GM11168 (cell line): ENCODE results near the gene OSBPL10.

Source experiments
- in situ Hi-C: fragments of 300-500 bp; cut with MboI; formaldehyde crosslinking; loops from one replicate; pipeline ENCODE4 v1.12.0; 2022; ENCODE audit warnings: low sequenced_read_pairs; ENCODE audit not compliant: unreplicated experiment

Gene OSBPL10

DNA sequence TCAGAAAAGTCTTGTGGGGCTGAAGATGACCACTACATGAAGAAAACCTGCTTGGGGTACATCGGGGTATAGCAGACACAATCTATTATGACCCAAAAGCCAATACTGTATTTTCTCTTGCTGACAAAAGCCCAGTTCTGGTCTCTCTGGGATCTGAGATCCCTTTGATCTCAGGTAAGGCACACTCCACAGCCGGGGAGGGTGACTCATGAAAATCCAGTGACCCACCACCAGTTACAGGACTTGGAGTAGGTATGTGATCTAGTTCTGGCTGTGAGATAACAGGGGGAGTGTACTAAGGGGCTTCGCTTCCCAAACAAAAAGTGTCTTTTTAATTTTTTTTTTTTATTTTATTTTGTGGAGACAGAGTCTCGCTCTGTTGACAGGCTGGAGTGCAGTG is 255.1 kb downstream of the OSBPL10 start:
- in situ Hi-C loops: no loop called here

DNA sequence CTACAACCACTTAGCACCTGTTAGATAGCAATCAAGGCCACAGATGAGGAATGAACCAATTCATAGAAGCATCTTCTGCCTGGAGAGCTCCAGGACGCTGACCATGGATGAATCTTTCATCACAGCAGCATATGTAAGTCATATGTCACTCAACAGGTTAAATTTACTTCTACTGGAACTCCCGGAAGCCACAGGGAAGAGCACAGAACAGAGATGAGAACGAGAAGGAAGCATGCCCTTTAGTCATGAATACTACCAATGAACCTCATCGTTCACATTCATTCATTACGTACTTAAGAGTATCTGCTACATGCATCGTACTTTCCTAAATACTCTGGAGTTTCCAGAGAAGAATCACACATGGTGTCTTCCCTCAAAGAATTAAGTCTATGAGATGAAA is 255.5 kb downstream of the OSBPL10 start:
- in situ Hi-C loops: no loop called here

DNA sequence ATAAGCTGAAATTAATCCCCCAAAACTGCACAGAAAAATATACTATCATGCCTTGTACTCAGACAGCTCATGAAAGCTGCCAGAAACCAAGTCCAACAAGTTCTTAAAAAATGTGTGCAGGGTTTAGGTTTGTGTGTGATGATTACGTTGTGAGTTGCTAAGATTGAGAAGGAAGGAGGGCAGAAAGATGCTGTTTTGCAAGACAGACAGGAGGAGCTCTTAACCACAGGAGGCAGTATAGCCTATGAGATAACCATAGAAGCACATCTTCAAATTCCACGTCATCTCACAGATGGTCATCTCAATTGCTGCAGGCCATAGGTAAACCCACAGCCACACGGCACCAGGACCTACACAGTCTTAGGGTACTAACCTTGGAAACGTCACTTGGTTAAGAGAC is 256.4 kb downstream of the OSBPL10 start:
- in situ Hi-C loops: no loop called here

DNA sequence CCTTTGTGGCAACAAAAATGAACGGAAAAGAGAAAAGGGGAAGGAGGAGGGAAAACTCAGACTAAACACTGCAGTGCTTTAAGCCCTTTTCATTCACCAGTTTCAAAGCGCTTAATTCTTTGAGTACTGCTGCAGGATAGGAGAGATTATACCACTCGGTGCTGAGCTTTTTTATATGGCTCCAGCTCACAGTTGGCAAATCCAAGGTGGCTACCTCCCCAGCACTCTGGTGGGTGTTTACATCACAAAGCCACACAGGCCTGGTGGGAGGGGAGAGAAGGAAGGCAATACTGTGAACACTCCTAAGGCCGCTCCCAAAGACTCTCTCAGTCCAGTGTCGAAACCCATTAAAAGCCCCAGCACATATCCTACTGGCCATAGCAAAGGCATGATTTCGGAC is 256.9 kb downstream of the OSBPL10 start:
- in situ Hi-C loops: no loop called here

DNA sequence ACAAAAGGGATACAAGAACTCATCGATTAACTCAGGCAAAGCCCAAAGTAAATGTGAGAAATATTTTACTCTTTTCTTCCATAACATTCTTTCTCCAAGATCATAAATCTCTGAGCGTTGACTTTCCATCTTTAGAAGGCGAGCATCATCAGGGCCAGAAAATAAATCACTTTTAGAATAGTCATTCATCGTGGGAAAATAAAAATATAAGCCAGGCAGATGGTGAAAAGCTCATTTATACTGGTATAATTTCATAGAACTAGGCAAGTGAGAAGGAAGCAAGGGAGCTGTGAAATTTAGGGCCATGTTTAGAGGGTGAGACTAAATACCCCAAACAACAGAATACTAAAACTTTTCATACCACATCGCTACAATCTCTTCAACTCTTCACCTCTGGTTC is 257.4 kb downstream of the OSBPL10 start:
- in situ Hi-C loops: no loop called here

DNA sequence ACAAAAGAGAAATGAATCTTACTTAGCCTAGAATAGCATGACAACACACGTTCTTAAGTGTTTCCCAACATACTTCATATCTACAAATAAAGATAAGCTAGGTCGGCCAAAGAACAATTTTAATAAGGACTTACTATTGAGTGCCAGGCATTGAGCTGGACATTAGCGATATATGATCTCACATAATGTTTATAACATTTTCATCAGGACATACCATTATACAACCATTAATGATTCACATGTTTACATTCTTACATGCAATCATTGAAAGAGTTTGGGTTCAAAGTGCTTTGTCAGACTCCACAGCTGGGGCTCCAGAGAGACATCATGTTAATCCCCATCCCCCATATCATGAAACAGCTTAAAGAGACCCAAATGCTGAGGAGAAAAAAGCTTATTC is 259.4 kb downstream of the OSBPL10 start:
- in situ Hi-C loops: no loop called here

DNA sequence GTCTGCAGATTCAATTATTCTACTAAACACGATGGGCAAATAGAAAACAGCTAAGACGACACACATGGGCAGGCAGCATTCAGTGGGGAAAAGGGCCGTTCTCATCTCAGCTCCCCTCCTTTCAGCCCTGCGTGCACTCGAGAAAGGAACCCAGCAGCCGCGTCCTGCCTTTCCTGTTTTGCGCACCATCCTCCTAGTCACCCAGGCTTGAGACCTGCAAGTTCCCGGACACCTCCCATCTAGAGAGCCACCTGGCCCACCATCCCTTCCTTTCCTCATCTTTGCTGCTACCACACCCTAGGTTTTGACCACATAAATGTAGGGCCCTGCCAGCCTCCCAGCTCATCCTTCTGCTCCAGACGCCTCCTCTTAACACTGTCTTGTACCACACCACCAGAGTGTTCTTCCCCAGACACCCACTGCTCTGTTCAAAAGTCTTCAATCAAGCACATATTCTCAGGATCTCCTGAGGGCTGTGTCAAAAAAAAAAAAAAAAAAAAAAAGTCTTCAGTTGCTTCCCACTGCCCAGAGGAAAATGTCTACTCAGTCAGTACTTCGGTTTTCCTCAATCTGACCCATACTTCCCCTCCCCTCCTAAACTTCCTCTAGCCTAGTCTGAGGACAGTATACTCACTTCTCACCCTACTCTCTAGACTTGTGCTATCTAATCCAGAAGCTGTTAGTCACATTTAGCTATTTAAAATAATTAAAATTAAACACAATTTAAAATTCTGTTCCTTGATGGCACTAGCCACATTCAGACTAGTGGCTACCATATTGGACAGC is 266.4 kb downstream of the OSBPL10 start:
- in situ Hi-C loops: no loop called here

DNA sequence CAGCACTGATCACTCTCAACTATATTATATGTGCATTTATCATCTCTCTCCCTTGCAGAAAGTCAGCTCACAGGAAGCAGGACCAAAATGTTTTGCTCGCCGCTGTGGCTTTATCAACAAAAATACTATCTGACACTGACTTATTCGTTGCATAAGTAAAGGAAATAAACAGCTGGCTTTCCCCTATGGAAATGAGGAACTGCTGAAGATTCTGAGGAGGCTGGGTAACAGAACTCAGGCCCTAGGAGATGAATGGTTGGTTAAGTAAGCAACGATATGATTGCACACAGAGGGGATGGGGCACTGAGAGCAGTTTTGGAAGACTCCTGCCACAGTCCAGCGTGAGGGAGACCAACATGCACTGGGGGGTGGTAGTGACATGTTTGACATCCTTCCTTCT is 267.2 kb downstream of the OSBPL10 start:
- in situ Hi-C loops: no loop called here

DNA sequence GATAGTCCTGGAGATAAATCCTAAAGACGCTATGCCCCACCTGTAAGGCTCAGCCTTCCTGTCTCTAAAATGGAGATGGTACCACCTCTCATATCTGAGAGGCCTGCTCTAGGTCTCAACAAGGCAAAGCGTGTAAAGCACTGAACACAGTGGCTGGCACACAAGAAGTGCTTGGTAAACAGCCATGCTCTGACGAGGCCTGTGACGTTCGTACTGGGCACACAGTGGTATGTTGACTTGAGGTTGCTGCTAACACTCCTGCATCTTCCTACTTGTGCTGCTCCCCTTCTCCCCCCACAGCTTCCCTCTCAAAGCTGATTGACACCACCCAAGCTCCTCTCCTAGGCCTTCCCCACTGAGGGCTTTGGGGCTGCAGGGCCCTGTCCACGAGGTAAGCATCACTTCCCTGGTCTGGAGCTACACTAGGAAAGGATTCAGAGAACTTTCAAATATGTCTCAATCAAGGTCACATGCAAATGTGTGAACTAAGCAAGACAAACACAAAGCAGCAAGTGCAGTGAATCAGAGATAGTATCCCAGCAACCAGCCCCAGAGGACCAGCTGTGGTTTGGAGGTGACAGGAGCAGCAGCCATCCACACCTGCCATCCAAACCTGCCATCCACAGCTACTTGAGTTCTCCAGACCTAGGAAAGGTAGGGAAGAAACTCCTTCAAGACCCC is 270.8 kb downstream of the OSBPL10 start:
- in situ Hi-C loops: no loop called here

DNA sequence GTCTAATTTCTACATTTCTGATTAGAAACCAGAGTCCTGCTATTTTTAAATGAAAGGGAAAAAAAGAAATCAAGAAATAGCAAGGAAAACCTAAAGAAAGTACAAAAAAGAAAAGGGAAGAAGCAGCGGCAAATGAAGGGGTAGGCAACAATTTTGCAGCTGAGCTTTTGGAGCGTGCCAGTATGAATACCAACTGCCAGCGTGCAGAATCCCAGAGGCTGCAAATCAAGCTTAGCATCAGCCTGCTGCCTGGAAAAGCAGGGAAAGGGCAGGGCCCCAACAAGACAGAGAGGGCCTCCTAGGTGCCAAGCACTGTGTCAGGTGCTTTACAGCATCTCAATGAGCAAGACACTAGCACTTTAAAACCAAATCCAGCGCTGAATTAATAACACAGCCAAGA is 271.5 kb downstream of the OSBPL10 start:
- in situ Hi-C loops: no loop called here

DNA sequence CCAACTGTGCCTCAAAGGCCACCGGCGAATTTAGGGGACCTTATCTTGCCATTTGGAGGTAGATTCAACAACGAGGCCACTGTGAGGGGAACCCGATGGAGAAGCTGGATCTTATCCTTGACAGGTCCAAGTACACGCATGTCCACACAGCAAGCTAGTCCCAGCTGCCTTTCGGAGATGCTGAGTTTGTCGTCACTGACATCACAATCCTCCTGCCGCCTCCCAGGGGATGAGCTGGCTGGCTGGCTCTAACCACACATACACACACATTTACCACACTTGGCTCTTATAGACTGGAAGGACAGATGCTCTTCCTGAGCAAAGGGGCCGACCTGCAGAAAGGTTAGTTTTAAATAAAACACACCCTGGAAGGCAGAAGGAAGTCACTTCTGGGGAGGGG is 272.1 kb downstream of the OSBPL10 start:
- in situ Hi-C loops: no loop called here

DNA sequence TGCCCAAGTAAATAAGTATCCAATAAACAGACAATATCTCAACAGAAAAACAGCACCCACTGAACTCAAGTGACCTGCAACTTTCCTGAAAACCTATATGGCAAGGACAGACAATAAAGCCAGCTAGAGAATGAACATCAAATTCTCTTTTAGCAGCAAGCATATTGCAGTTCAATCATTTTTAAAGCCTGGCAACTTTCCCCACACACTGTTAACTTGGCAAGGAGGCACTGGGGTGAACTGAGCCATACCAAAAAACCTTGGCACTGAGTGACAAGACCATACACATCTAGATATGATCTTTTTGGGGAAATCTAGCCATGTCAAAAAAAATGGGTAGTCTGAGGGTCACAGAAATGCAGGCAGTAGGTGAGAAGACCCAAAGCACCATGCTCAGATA is 273.8 kb downstream of the OSBPL10 start:
- in situ Hi-C loops: no loop called here

DNA sequence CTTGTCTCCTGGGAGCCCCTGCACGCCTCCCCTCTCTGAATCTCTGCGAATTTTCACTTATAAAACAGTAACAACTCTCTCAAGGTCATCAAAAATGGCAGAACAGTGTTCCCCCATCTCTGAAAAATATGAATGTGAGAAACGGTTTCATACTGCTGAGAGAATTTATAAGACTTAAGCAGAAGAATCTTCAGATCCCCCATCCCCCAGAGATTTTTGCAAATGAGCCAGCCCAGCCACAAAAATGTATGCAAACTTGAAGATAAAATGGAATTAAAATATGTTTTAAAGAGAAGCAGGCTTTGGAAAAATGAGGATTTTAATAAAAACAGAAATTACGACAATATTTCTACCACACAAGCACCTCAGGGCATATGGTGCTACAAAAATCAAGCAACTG is 275.3 kb downstream of the OSBPL10 start:
- in situ Hi-C loops: no loop called here

DNA sequence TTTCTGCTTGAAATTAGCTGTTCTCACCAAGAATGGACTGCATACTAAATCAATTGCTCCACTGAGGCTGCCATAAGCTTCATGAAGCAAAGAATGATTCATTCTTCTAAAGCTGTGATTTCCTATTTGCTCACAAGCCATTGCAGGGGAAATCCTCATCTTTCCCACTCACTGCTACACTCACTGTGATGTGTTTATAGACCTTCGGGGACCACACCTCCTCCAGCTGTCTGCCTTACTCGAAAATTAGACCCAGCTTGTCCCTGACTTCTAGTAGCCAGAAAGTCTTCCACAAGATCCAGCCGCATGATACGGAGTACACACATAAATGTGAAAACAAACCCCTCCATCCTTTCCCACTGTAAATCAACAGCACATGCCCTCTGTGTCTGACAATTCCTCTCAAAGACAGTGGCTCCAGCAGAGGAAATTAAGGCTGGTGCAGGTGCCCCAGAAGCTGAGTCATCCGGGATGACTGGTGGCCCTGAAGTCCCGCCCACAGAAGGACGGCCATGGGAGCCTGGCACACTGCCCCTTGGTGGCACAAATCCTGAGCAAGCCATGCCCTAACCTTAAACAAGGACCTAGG is 276.4 kb downstream of the OSBPL10 start:
- in situ Hi-C loops: no loop called here

DNA sequence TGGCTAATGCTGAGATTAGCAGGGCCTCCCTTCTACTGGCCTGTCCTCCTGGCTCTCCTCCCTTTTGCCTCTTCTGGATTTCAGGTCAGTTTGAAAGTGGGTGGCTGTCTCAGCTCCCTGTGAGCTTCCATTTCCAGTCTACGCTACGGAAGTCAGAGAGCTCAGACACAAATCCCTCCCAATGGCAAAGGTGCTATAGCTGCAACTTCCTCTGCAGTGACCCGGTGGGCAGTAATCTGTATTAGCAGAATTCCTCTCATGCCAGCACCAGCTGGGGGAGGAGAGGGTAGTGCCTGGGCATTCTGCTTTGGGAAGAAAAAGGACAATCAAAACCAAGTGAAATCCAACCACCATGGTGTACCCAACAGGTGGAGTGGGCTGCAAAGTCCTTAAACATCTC is 276.9 kb downstream of the OSBPL10 start:
- in situ Hi-C loops: no loop called here

DNA sequence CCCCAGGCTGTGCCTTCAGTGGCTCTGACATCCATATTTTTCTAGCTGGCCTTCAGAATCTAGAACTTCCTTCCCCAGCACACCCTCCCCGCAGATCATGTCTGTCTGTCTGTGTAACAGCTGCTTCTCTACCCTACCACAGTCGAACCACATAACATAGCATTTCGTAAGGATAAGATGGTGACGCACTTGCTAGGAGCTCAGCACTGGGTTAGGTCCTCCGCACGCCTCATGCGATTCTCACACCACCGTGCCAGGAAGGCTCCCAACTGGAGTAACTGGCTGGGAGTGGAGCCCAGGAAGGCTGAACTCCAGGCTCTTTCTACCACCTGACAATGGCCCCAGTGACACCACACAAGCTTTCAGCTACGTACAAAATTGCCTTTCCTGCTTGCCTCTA is 279.8 kb downstream of the OSBPL10 start:
- in situ Hi-C loops: no loop called here

DNA sequence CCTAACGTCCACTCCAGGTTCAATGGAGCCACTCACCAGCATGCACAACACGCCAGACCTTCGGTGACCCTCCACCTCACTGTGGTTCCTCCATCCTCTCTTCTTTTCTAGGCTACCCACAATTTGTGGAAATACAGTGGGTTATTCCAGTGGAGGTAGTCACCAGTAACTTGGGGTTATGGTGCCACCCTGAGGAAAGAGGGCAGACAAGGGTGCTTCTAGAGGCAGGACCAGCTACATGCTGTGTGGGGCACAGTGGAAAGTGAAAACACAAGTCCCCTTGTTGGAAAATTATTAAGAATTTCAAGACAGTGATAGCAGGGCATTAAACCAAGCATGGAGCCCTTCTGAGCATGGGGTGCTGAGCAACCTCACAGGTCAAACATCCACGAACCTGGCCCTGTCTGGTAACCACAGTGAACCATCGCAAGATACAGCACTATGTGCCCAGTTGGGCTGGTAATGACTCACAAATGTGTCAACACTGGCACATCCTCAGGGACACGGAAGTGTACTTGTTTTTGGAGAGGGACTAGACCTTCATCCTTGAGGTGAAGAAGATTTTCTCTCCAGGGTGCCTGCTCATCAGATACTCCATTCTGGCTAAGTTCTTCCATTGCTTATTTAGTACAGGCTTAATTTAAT is 281.6 kb downstream of the OSBPL10 start:
- in situ Hi-C loops: no loop called here

DNA sequence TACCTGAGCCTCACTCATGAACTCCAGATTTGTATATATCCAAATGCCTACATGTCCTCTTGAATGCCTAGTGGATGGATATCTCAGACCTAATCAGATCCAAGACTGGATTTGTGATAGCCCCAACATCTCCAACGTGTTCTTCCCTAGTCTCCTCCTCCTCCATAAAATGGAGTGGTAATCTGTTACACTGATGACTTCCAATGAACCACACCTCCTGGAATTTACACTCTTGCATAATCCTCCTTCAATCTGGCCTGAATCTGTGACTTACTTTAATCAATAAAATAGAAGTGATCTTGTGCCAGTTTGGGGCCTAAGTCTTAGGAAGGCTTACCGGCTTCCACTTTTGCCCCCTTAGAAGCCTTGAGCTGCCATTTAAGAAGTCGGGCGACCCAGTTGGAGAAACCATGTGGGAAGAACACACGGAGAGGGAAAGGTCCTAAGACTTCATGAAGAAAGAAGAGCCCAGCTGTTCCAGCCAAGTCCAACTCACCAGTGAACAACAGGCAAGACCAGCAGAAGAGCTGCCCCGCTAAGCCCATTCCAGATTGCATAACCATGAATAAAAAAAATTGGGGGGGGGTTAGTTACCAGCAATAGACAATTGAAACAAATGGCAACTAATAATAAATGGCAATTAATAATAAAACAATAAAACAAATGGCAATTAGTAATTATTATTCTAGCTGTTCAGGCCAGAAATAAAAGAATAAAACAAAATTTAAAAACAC is 284.1 kb downstream of the OSBPL10 start:
- in situ Hi-C loops: no loop called here

DNA sequence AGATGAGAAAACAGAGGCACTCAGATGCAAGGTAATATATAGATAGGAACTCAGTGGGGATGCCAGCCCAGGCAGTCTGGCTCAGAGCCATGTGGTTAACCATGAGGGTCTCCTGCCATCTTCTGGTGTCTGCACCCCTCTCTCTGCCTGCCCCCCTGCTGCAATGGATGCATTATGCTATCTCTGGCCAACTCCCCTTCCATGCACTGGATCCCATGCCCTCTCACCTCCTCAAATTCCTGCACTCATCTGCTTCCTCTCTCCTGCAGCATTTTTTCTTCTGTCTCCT is 285.1 kb downstream of the OSBPL10 start:
- in situ Hi-C loops: no loop called here

DNA sequence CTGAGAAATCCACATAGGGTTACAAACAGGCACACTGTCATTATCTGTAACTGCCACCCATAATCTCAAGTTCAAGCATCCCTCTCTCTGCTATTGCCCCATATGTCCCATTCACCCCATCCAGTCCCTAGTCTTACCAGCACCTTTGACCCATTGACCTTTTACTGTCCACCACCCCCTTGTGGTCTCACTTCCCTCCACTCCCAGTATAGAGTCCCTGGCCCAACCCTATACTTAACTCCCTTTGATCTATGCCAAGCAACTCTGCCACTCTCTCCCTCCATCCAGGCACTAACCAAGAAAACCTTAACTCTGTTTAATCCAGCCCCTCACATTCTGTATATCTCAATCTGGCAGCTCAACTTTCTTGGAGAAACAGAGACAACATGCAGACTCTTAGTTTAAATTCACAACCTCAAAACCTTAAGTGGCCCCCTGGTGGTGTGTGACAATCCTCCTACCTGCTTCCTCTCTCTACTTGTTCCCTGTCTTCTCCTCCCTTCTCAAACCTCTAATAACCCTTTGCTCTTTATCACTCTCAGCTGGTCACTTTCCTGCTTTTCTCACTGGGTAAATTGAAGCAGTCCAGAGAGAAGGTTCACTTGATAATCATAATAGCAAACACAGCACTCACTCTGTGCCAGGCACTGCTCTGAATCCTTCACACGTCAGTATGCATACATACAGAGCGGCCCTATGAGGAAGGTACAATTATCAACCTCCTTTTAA is 285.6 kb downstream of the OSBPL10 start:
- in situ Hi-C loops: no loop called here
